SK-N-SH (cell line): Measurements from ENCODE around the gene DLG2. TPM values are rescaled to one million over a fixed set of nuclear protein-coding genes. Genes with fewer than 3 reads are reported as not detected.

Experiments
- CTCF ChIA-PET: fragments of 300-600, 350-600 bp; formaldehyde crosslinking; extraction: SDS; loops from one replicate; lab custom pipeline; 2021; lab: Yijun Ruan, JAX
- POLR2A ChIA-PET: fragments of 350-600 bp; sonication (Branson Sonifier 250); formaldehyde crosslinking; extraction: SDS; loops from one replicate; lab custom pipeline; 2020; ENCODE audit warnings: antibody characterized with exemption, inconsistent platforms; lab: Yijun Ruan, JAX
- DNase-seq: peaks from one replicate; pipeline ENCODE4 v3.0.0; 2012
- H2AFZ ChIP-seq: fragments of 200-600 bp; sonication (generic); 2 replicates; pipeline ENCODE4 v1.8.1; 2016; ENCODE audit warnings: antibody characterized with exemption, mild to moderate bottlenecking, low read depth
- H3F3A ChIP-seq: fragments of 200-600 bp; sonication (generic); replicated peaks from 2 replicates; pipeline ENCODE3; 2016; ENCODE audit warnings: antibody characterized with exemption, mild to moderate bottlenecking; ENCODE audit not compliant: insufficient read depth
- H3K27ac ChIP-seq, 2 experiments: fragments of 200-500 bp in 1 of 2; fragments of 200-600 bp in 1 of 2; sonication (Bioruptor generic) in 1 of 2; sonication (generic), shearing (Covaris generic) in 1 of 2; 2 replicates each; pipeline versions ENCODE4 v1.5.1 to v1.6.1; 2014 to 2016; ENCODE audit warnings: low read depth in 2 of 2, inconsistent platforms in 1 of 2, low read length in 1 of 2, mild to moderate bottlenecking in 1 of 2, mixed read lengths in 1 of 2
- H3K27me3 ChIP-seq: fragments of 200-600 bp; sonication (generic), shearing (Covaris generic); 2 replicates; pipeline ENCODE4 v1.6.1; 2016; ENCODE audit warnings: mixed run types; ENCODE audit not compliant: insufficient read depth
- H3K36me3 ChIP-seq, 2 experiments: fragments of 200-500 bp in 1 of 2; fragments of 200-600 bp in 1 of 2; sonication (Bioruptor generic) in 1 of 2; sonication (generic) in 1 of 2; replicated peaks in 1 of 2; 2 replicates each; pipeline versions ENCODE3 to v1.5.1; 2014 to 2016; ENCODE audit warnings: low read length in 1 of 2, mild to moderate bottlenecking in 1 of 2; ENCODE audit not compliant: insufficient read depth in 2 of 2, control insufficient read depth in 1 of 2
- H3K4me1 ChIP-seq, 2 experiments: fragments of 200-500 bp in 1 of 2; fragments of 200-600 bp in 1 of 2; sonication (Bioruptor generic) in 1 of 2; sonication (generic), shearing (Covaris generic) in 1 of 2; 2 replicates each; pipeline versions ENCODE4 v1.5.1 to v1.6.1; 2014 to 2016; ENCODE audit warnings: low read depth in 1 of 2, low read length in 1 of 2, mixed run types in 1 of 2; ENCODE audit not compliant: insufficient read depth in 2 of 2, control insufficient read depth in 1 of 2
- H3K4me2 ChIP-seq: fragments of 200-600 bp; sonication (generic), shearing (Covaris generic); 2 replicates; pipeline ENCODE4 v1.6.1; 2017; ENCODE audit warnings: mixed run types
- H3K4me3 ChIP-seq, 2 experiments: fragments of 200-500 bp in 1 of 2; fragments of 200-600 bp in 1 of 2; sonication (Bioruptor generic) in 1 of 2; sonication (generic), shearing (Covaris generic) in 1 of 2; 2 replicates each; pipeline versions ENCODE4 v1.5.1 to v1.8.1; 2014 to 2016; ENCODE audit warnings: low read depth in 2 of 2, inconsistent platforms in 1 of 2, low read length in 1 of 2, mild to moderate bottlenecking in 1 of 2, mixed read lengths in 1 of 2, moderate library complexity in 1 of 2
- H3K79me2 ChIP-seq: fragments of 200-600 bp; sonication (generic); 2 replicates; pipeline ENCODE4 v1.8.1; 2017; ENCODE audit warnings: mild to moderate bottlenecking; ENCODE audit not compliant: insufficient read depth
- H3K9ac ChIP-seq: fragments of 200-600 bp; sonication (generic); 2 replicates; pipeline ENCODE4 v1.6.1; 2017; ENCODE audit warnings: mixed run types
- H3K9me2 ChIP-seq: fragments of 200-600 bp; sonication (generic); 2 replicates; pipeline ENCODE4 v1.6.1; 2017; ENCODE audit warnings: mixed run types
- H3K9me3 ChIP-seq: fragments of 200-600 bp; sonication (generic); 2 replicates; pipeline ENCODE4 v1.6.1; 2017; ENCODE audit warnings: mixed run types, mild to moderate bottlenecking, moderate library complexity
- H4K20me1 ChIP-seq: fragments of 200-600 bp; sonication (generic); 2 replicates; pipeline ENCODE4 v1.6.1; 2017; ENCODE audit warnings: mild to moderate bottlenecking, mixed run types; ENCODE audit not compliant: insufficient read depth
- CHD2 ChIP-seq: fragments of 150-350 bp; IDR thresholded peaks from 2 replicates; pipeline ENCODE4 v1.6.1; 2018; ENCODE audit warnings: low read length; ENCODE audit not compliant: partially characterized antibody
- ELF1 ChIP-seq: IDR thresholded peaks from 2 replicates; pipeline ENCODE4 v1.4.0; 2012
- EP300 ChIP-seq, 2 experiments: IDR thresholded peaks; 2 replicates each; pipeline versions ENCODE4 v1.4.0 to v1.6.1; 2012; ENCODE audit warnings: borderline replicate concordance in 1 of 2, low read depth in 1 of 2, low read length in 1 of 2
- EZH2phosphoT487 ChIP-seq: fragments of 200-600 bp; sonication (generic); IDR thresholded peaks from 2 replicates; pipeline ENCODE4 v1.6.1; 2017; ENCODE audit warnings: low read depth, mixed run types, mild to moderate bottlenecking, antibody characterized with exemption, moderate library complexity, borderline replicate concordance
- FOSL2 ChIP-seq: IDR thresholded peaks from 2 replicates; pipeline ENCODE4 v1.4.0; 2012; ENCODE audit warnings: low read depth, mild to moderate bottlenecking, moderate library complexity, borderline replicate concordance
- FOXJ3 ChIP-seq: sonication (generic); formaldehyde crosslinking; IDR thresholded peaks from 2 replicates; pipeline ENCODE4 v1.5.1; 2020; ENCODE audit warnings: mild to moderate bottlenecking, missing genetic modification reagents
- FOXM1 ChIP-seq: IDR thresholded peaks from 2 replicates; pipeline ENCODE4 v1.4.0; 2012; ENCODE audit warnings: low read depth, mild to moderate bottlenecking
- GATA2 ChIP-seq: sonication (generic); formaldehyde crosslinking; IDR thresholded peaks from 2 replicates; pipeline ENCODE4 v1.5.0; 2020; ENCODE audit warnings: mild to moderate bottlenecking, missing genetic modification reagents
- IRF3 ChIP-seq: fragments of 150-350 bp; IDR thresholded peaks from 2 replicates; pipeline ENCODE4 v1.6.1; 2016; ENCODE audit warnings: mild to moderate bottlenecking, low read depth, low read length
- JUND ChIP-seq: IDR thresholded peaks from 2 replicates; pipeline ENCODE4 v1.4.0; 2012
- MAX ChIP-seq: IDR thresholded peaks from 2 replicates; pipeline ENCODE4 v1.4.0; 2012; ENCODE audit warnings: low read depth
- NRF1 ChIP-seq: IDR thresholded peaks from 2 replicates; pipeline ENCODE4 v1.6.1; 2012; ENCODE audit warnings: low read depth, mild to moderate bottlenecking, low read length
- POLR2AphosphoS5 ChIP-seq: IDR thresholded peaks from 2 replicates; pipeline ENCODE4 v1.6.1; 2012; ENCODE audit warnings: low read depth, low read length
- RCOR1 ChIP-seq: fragments of 150-350 bp; IDR thresholded peaks from 2 replicates; pipeline ENCODE4 v1.6.1; 2017; ENCODE audit warnings: antibody characterized with exemption, low read length
- REST ChIP-seq: IDR thresholded peaks from 2 replicates; pipeline ENCODE4 v1.6.1; 2012; ENCODE audit warnings: mild to moderate bottlenecking, low read depth, low read length, moderate library complexity
- RFX5 ChIP-seq: IDR thresholded peaks from 2 replicates; pipeline ENCODE4 v1.6.1; 2012; ENCODE audit warnings: mild to moderate bottlenecking, improper control_type of control experiment, low read length
- SMC3 ChIP-seq: IDR thresholded peaks from 2 replicates; pipeline ENCODE4 v1.6.1; 2012; ENCODE audit warnings: low read depth, low read length, improper control_type of control experiment
- TAF1 ChIP-seq: IDR thresholded peaks from 2 replicates; pipeline ENCODE4 v1.6.1; 2012; ENCODE audit warnings: low read depth, mild to moderate bottlenecking, low read length, moderate library complexity, borderline replicate concordance
- TCF12 ChIP-seq: IDR thresholded peaks from 2 replicates; pipeline ENCODE4 v1.4.0; 2012
- TEAD4 ChIP-seq: IDR thresholded peaks from 2 replicates; pipeline ENCODE4 v1.4.0; 2012; ENCODE audit warnings: mild to moderate bottlenecking, borderline replicate concordance; ENCODE audit not compliant: insufficient read depth
- WGBS: methylation state at CpG from one replicate; pipeline ENCODE4 v1.1.6; 2017; ENCODE audit warnings: low lambda C conversion rate; 5-methylcytosine and 5-hydroxymethylcytosine counted together
- polyA plus RNA-seq, 3 experiments: library from polyadenylated mRNA; depleted of rRNA; stranded (reverse); fragments of >200 nt; gene quantifications; 2 replicates each; pipeline ENCODE4 v1.2.3, GENCODE V29; 2012
- TF ChIP-seq, protein P1 (sequence below): IDR thresholded peaks from 2 replicates; pipeline ENCODE4 v1.4.0; 2012; ENCODE audit warnings: low read depth, borderline replicate concordance

Gene DLG2
- polyA plus RNA-seq, 1 of the 3 experiments (the other 2 are of a cell fraction) = 0.21 TPM

GRCh38 chr11:83836065-83836464 lies 1791.1 kb downstream of the DLG2 start:
- Histone ChIP-seq H3K9me2 (no peaks in the 10 kb centered on the region), H3K4me3 (no peak overlapping the region), H4K20me1 (no peaks in the 10 kb centered on the region), H2AFZ (no peak overlapping the region), H3K27ac (no peak overlapping the region), H3K9ac (no peak overlapping the region), H3K9me3 (no peaks in the 10 kb centered on the region), H3K4me1 (peaks cover 0 to 6% of the 10 kb centered on the region in 2 experiments; a peak in 1 of 4 replicates), H3K4me2 (no peak overlapping the region), H3F3A (no peaks in the 10 kb centered on the region), H3K79me2 (no peaks in the 10 kb centered on the region), H3K36me3 (no peaks in the 10 kb centered on the region), H3K27me3 (no peaks in the 10 kb centered on the region)
- TF ChIP-seq CHD2 (no peak), TEAD4 (no peak), FOXJ3 (CRISPR knock-in tag) (no peak), SMC3 (no peak), REST (no peak), EP300 (IDR thresholded peaks at IDR 0.05; ENCODE audit: borderline replicate concordance in 1 of 2, low read depth in 1 of 2, low read length in 1 of 2) (no peak), RFX5 (no peak)
- CTCF ChIA-PET = interaction anchor here (0.6 to 5.9 kb wide), 97 partner anchors 8 to 1137 kb away, joined by 3 to 156 read pairs (median 4); no protein-coding TSS in a partner anchor
- no peak for DNase-seq
- POLR2A ChIA-PET = interaction anchor here (0.6 to 0.7 kb wide), 2 partner anchors 196 to 550 kb away, joined by 3 read pairs; partner anchors contain the start of gene CCDC90B

DNA sequence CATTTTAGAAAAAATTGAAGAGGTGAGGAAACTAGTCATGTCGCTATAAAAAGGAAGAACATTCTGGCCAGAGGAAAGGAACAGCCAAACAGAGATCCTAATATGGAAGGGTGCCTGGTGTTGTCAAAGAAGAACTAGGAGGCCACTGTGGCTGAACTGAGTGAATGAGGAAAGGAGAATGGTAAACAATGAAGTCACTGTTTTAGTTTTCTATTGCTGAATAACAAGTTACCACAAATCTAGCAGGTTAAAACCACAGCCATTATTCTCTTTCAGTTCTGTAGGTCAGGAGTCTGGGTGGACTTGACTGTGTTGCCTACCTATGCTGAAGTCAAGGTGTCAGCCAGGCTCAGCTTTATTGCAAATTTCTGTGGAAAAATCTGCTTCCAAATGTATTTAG lies 1791.7 kb downstream of the DLG2 start:
- POLR2A ChIA-PET = no interaction called here
- Histone ChIP-seq H3K36me3 (no peaks in the 10 kb centered on the region), H3K27ac (no peak overlapping the region), H3K9me2 (no peaks in the 10 kb centered on the region), H3K4me1 (peaks cover 0 to 6% of the 10 kb centered on the region in 2 experiments; a peak in 1 of 4 replicates), H3K9ac (no peak overlapping the region), H3K4me2 (no peak overlapping the region), H3F3A (no peaks in the 10 kb centered on the region), H3K9me3 (no peaks in the 10 kb centered on the region), H3K79me2 (no peaks in the 10 kb centered on the region), H4K20me1 (no peaks in the 10 kb centered on the region), H3K4me3 (no peak overlapping the region), H2AFZ (no peak overlapping the region; the same call in 1 of the 2 replicates), H3K27me3 (no peaks in the 10 kb centered on the region)
- WGBS = 78% methylated on average over 1 of the region's 1 CpG
- DNase-seq = no peak
- CTCF ChIA-PET = interaction anchor here (1.3 to 5.9 kb wide), 8 partner anchors 11 to 730 kb away, joined by 3 to 156 read pairs (median 34); no protein-coding TSS in a partner anchor
- no peak for TF ChIP-seq NRF1
- no peak for TF ChIP-seq FOXM1
- no peak for TF ChIP-seq IRF3
- TF ChIP-seq POLR2AphosphoS5 = no peak
- TF ChIP-seq TAF1 = no peak
- TF ChIP-seq SMC3 = no peak
- TF ChIP-seq RCOR1 = no peak
- no peak for TF ChIP-seq RFX5
- TF ChIP-seq MAX = no peak
- TF ChIP-seq ELF1 = no peak
- no peak for TF ChIP-seq EZH2phosphoT487
- TF ChIP-seq GATA2 (CRISPR knock-in tag) = no peak
- TF ChIP-seq FOXJ3 (CRISPR knock-in tag) = no peak
- TF ChIP-seq JUND = no peak
- TF ChIP-seq TEAD4 = no peak
- TF ChIP-seq TCF12 = no peak
- TF ChIP-seq, protein P1, sequence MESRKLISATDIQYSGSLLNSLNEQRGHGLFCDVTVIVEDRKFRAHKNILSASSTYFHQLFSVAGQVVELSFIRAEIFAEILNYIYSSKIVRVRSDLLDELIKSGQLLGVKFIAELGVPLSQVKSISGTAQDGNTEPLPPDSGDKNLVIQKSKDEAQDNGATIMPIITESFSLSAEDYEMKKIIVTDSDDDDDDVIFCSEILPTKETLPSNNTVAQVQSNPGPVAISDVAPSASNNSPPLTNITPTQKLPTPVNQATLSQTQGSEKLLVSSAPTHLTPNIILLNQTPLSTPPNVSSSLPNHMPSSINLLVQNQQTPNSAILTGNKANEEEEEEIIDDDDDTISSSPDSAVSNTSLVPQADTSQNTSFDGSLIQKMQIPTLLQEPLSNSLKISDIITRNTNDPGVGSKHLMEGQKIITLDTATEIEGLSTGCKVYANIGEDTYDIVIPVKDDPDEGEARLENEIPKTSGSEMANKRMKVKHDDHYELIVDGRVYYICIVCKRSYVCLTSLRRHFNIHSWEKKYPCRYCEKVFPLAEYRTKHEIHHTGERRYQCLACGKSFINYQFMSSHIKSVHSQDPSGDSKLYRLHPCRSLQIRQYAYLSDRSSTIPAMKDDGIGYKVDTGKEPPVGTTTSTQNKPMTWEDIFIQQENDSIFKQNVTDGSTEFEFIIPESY = no peak
- TF ChIP-seq FOSL2 = no peak
